SK-N-MC (cell line): Measurements from ENCODE around the gene LVRN.

Experiments
- DNase-seq: peaks from one replicate; pipeline ENCODE4 v3.0.0-alpha.2; 2011; ENCODE audit warnings: low read depth, low spot score
- H3K27ac ChIP-seq: fragments of 200-600 bp; sonication (generic); 2 replicates; pipeline ENCODE4 v1.5.1; 2016; ENCODE audit warnings: mixed run types
- H3K36me3 ChIP-seq: fragments of 200-600 bp; sonication (generic); 2 replicates; pipeline ENCODE4 v1.6.1; 2017; ENCODE audit warnings: antibody characterized with exemption, low read length, mixed read lengths; ENCODE audit not compliant: insufficient read depth
- H3K4me3 ChIP-seq: fragments of 200-600 bp; sonication (generic); 2 replicates; pipeline ENCODE4 v1.5.1; 2016
- H3K9ac ChIP-seq: fragments of 200-600 bp; sonication (generic); 2 replicates; pipeline ENCODE4 v1.8.0; 2017; ENCODE audit warnings: mixed run types, mixed read lengths; ENCODE audit not compliant: insufficient read length
- H3K9me3 ChIP-seq: fragments of 200-600 bp; sonication (generic); 2 replicates; pipeline ENCODE4 v1.6.1; 2017; ENCODE audit warnings: low read depth, mild to moderate bottlenecking, antibody characterized with exemption, low read length, moderate library complexity, mixed read lengths
- EZH2 ChIP-seq: fragments of 200-600 bp; sonication (generic); IDR thresholded peaks from one replicate; pipeline ENCODE4 v1.6.1; 2017; ENCODE audit warnings: antibody characterized with exemption
- FOXP2 ChIP-seq: optimal IDR thresholded peaks from 2 replicates; pipeline ENCODE3; 2011; ENCODE audit warnings: mild to moderate bottlenecking, moderate library complexity; ENCODE audit not compliant: insufficient read depth; ENCODE audit errors: extremely low read length, control extremely low read depth
- POLR2AphosphoS5 ChIP-seq: IDR thresholded peaks from 2 replicates; pipeline ENCODE4 v1.6.1; 2012; ENCODE audit warnings: mild to moderate bottlenecking, low read depth, low read length, borderline replicate concordance

LVRN gene

DNA sequence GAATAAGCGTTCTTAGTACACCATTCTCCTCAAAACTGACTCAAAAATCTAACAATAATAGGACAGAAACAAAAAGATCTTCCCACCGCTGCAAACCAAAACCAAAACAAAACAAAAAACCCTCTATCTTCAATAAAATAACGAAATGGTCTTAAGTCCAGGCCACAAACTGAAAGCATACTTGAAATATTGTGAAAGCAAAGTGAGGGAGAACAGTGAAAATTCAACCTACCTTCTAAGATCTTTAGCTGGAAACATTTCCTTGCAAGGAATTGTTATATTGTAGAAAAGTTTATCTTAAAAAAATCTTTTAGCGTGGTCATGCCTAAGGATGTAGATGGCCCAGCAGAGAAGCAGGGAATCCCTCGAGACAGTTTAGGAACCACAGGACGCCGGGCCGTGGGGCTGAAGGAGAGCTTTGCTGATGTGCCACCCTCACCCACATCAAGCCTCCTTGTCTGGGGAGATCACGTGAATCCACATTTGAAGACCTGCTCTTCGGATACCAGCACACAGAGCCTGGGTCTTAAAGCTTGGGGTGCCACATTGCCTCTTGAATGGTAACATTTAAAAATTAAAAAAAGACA lies 27.8 kb upstream of the LVRN start:
- no peaks in the 10 kb centered on the region for H3K9me3 ChIP-seq
- TF ChIP-seq EZH2 (no peak), FOXP2 (no peak), POLR2AphosphoS5 (no peak)
- no peak overlapping the region for H3K4me3 ChIP-seq
- H3K36me3 ChIP-seq: no peaks in the 10 kb centered on the region
- DNase-seq: no peak
- no peak overlapping the region for H3K27ac ChIP-seq
- H3K9ac ChIP-seq: no peak overlapping the region

- no peak overlapping the region for H3K9ac ChIP-seq
- H3K27ac ChIP-seq: no peak overlapping the region
- H3K4me3 ChIP-seq: no peak overlapping the region
- DNase-seq: no peak
- H3K9me3 ChIP-seq: no peaks in the 10 kb centered on the region
- TF ChIP-seq FOXP2 (no peak), EZH2 (no peak), POLR2AphosphoS5 (no peak)
- no peaks in the 10 kb centered on the region for H3K36me3 ChIP-seq
Observed at GRCh38 chr5:115936031-115936430, 26.2 kb upstream of the LVRN start.

DNA sequence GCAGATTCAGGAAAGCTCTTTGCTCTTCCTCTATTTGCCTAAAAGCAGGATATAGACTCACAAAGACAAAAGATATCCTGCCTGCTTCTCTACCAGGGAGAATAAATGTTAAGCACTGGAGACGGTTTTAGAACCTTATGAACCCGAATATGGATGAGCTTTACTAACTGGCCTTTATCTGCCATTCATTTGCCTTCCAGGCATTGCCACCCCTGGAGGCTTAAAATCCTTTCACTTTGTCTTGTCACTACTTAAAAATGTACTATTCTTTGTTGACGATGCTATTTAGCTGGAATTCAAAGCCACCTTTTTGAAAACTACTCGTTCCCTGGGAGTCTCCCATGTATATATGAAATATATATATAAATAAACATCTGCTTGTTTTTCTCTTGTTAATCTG lies 23.2 kb upstream of the LVRN start:
- H3K27ac ChIP-seq: no peak overlapping the region
- no peak for DNase-seq
- H3K4me3 ChIP-seq: 0 out of 2 replicates have a peak overlapping the region, but pooled peaks have one; percentile 12
- no peak overlapping the region for H3K9ac ChIP-seq
- TF ChIP-seq FOXP2: no peak
- no peak for TF ChIP-seq POLR2AphosphoS5
- no peak for TF ChIP-seq EZH2
- H3K9me3 ChIP-seq: no peaks in the 10 kb centered on the region
- H3K36me3 ChIP-seq: no peaks in the 10 kb centered on the region

- Histone ChIP-seq H3K9ac (no peak overlapping the region), H3K27ac (no peak overlapping the region), H3K4me3 (no peak overlapping the region), H3K9me3 (no peaks in the 10 kb centered on the region), H3K36me3 (no peaks in the 10 kb centered on the region)
- no peak for TF ChIP-seq POLR2AphosphoS5
- TF ChIP-seq EZH2: no peak
- no peak for TF ChIP-seq FOXP2
- no peak for DNase-seq
Observed at GRCh38 chr5:115940080-115940810, 22.0 kb upstream of the LVRN start.

DNA sequence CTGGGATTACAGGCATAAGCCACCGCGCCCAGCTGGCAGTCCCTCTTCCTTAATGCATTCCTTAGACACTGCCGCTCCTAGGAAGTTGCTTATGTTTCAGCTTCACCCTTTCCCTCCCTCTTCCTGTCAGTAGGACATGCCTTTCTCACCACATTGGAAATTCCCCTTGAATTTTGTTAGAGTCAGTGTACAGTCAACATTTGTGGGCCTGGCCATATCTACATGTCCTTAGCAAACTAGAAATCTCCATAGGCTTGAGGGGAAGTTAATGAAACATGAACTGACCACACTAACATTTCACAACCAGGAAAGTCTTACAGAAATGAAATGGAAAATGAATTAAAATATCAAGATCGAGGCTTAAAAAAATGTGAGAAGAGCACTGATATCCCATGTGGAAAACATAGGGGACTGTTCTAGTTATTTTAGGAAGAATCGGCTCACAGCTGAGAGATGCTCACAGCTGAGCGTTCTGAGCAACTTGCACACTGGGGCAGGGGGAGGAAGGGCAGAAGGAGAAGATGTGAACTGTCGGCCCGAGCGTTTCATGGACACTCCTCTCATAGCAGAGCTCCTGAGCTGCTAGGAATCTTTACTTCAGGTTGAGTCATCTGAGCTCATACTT lies 21.1 kb upstream of the LVRN start:
- no peaks in the 10 kb centered on the region for H3K9me3 ChIP-seq
- H3K27ac ChIP-seq: no peak overlapping the region
- H3K4me3 ChIP-seq: no peak overlapping the region
- H3K36me3 ChIP-seq: no peaks in the 10 kb centered on the region
- TF ChIP-seq FOXP2: no peak
- TF ChIP-seq EZH2: no peak
- no peak overlapping the region for H3K9ac ChIP-seq
- no peak for DNase-seq

GRCh38 chr5:115944501-115944900 lies 17.8 kb upstream of the LVRN start:
- H3K9me3 ChIP-seq: no peaks in the 10 kb centered on the region
- H3K27ac ChIP-seq: no peak overlapping the region
- TF ChIP-seq FOXP2 (no peak), POLR2AphosphoS5 (no peak), EZH2 (no peak)
- no peak overlapping the region for H3K9ac ChIP-seq
- DNase-seq: no peak
- H3K4me3 ChIP-seq: no peak overlapping the region
- no peaks in the 10 kb centered on the region for H3K36me3 ChIP-seq

- H3K36me3 ChIP-seq: no peaks in the 10 kb centered on the region
- H3K9ac ChIP-seq: no peak overlapping the region
- TF ChIP-seq EZH2 (no peak), POLR2AphosphoS5 (no peak), FOXP2 (no peak)
- H3K4me3 ChIP-seq: no peak overlapping the region
- no peaks in the 10 kb centered on the region for H3K9me3 ChIP-seq
- H3K27ac ChIP-seq: no peak overlapping the region
- no peak for DNase-seq
Observed at GRCh38 chr5:115946655-115947054, 15.6 kb upstream of the LVRN start.

DNA sequence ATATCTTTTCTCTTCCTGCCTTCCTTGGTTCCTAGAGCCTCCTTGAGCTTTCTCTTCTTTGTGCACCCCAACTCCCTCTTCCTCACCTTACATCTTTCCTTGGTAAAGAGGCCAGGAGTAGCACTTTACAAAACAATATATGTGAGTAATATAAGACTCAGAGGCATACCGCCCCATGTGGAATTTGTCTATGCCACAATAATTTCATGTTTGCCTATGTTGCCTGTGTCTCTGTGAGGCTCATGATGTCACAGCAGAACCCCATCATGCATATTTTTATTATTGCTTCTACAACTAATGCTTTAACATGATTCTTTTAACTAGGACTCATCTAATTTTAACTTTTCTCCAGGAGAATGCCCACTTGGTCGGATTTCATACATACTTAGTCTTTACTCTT lies 15.0 kb upstream of the LVRN start:
- H3K9me3 ChIP-seq: no peaks in the 10 kb centered on the region
- H3K27ac ChIP-seq: no peak overlapping the region
- DNase-seq: no peak
- no peaks in the 10 kb centered on the region for H3K36me3 ChIP-seq
- no peak for TF ChIP-seq POLR2AphosphoS5
- TF ChIP-seq EZH2: no peak
- no peak for TF ChIP-seq FOXP2
- no peak overlapping the region for H3K4me3 ChIP-seq
- no peak overlapping the region for H3K9ac ChIP-seq
